Right lobe of liver (tissue), 4 donors: ENCODE data around the gene PRIM2.
"Not testable (repeated sequence)": the region's sequence is repeated elsewhere in the genome, so short reads cannot be mapped to it uniquely, and the experiment has no call there.

Source experiments
- CTCF ChIP-seq, 4 donors: fragments of 200-600 bp in 3 of 4; fragments of 450-650 bp in 1 of 4; IDR thresholded peaks; one replicate each; pipeline versions ENCODE4 v1.5.1 to v1.8.0; 2016 to 2022; ENCODE audit warnings: antibody characterized with exemption in 4 of 4, mild to moderate bottlenecking in 2 of 4
- POLR2A ChIP-seq: fragments of 450-650 bp; IDR thresholded peaks from one replicate; pipeline ENCODE4 v1.6.1; 2017; ENCODE audit warnings: antibody characterized with exemption, mild to moderate bottlenecking
- donor health status: DM: no; HTN: no; CAD: no.
- donor health status: DM: no; HTN: no; CAD: no.
- donor health status: DM: no; HTN: yes; CAD: no.

- TF ChIP-seq POLR2A; CTCF (IDR thresholded peaks at IDR 0.05): not testable (repeated sequence)
These were observed 6.0 kb upstream of the PRIM2 start for GRCh38 chr6:57311300-57312003.
